HEK293T (cell line): ENCODE results near the gene SCN4A.

Experiments used
- BHLHE40 ChIP-seq: fragments of 450-650 bp; IDR thresholded peaks from 2 replicates; pipeline ENCODE4 v1.6.1; 2016; ENCODE audit warnings: mild to moderate bottlenecking, moderate library complexity, borderline replicate concordance
- FOXA1 ChIP-seq: fragments of 450-650 bp; IDR thresholded peaks from 2 replicates; pipeline ENCODE4 v1.6.1; 2016; ENCODE audit warnings: mild to moderate bottlenecking
- FOXK2 ChIP-seq: fragments of 450-650 bp; IDR thresholded peaks from 2 replicates; pipeline ENCODE4 v1.6.1; 2016; ENCODE audit warnings: mild to moderate bottlenecking
- FOXM1 ChIP-seq: fragments of 450-650 bp; IDR thresholded peaks from 2 replicates; pipeline ENCODE4 v1.6.1; 2017; ENCODE audit warnings: mild to moderate bottlenecking, borderline replicate concordance
- SP1 ChIP-seq: fragments of 450-650 bp; IDR thresholded peaks from 2 replicates; pipeline ENCODE4 v1.6.1; 2017
- SUZ12 ChIP-seq: fragments of 450-650 bp; IDR thresholded peaks from 2 replicates; pipeline ENCODE4 v1.6.1; 2016; ENCODE audit warnings: mild to moderate bottlenecking
- ZNF384 ChIP-seq: fragments of 450-650 bp; IDR thresholded peaks from 2 replicates; pipeline ENCODE4 v1.6.1; 2016

- TF ChIP-seq FOXK2 (no peak), ZNF384 (no peak), SP1 (no peak), FOXM1 (no peak), FOXA1 (no peak), BHLHE40 (no peak), SUZ12 (no peak)
Measured at GRCh38 chr17:63955791-63956190, 16.9 kb downstream of the SCN4A start.
